C4-2B (cell line): ENCODE measurements around the gene RNF130.

Source experiments
- H3K27ac ChIP-seq: fragments of 450-650 bp; 2 replicates; pipeline ENCODE4 v1.5.1; 2017
- ZFX ChIP-seq: fragments of 450-650 bp; IDR thresholded peaks from 2 replicates; pipeline ENCODE4 v1.6.1; 2017
- TF ChIP-seq, protein P1 (sequence below): fragments of 450-650 bp; conservative IDR thresholded peaks from 2 replicates; pipeline ENCODE4 v1.5.1; 2017; ENCODE audit warnings: mild to moderate bottlenecking

The RNF130 gene

DNA sequence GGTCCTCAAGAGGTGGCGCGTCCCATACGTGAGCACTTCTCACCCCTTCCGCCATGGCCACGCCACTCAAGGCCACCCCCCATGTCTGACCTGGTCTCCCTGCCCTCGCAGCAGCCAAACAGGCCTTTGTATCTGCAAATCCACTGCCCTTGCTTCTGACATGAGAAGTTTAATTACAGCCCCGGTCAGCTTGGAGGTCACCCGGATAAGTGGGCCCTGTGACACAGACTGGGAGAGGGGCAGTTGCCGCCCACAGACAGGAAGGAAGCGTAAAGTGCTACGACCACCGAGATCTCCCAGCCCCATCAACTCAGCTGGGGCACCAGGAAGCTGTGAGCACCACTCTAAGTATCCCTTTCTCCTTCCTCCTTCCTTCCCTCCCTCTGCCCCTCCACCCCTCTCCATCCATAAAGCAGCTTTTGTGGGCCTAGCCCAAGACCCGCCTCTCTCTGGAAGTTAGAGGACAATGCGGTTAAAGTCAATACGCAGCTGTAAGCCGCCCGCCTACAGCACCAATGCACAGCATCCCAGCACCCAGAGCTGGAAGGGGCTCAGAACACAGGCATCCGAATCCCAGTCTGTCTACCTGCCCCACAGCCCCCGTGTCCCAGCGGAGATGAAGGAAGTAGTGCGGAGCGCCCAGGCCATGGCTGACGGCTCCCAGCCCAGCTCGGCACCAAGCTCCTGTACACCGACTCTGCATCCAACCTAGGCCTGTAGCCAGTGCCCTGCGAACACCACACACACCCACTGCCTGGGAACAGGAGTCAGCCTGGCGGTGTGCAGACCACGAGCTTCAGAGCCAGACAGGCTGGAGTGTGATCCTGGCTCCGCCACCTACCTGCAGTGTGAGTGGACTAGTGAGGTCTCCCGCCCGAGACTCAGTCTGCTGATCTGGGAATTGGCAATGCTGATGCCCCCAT lies 44.8 kb upstream of the RNF130 start:
- no peak overlapping the region for H3K27ac ChIP-seq
- no peak for TF ChIP-seq ZFX
- TF ChIP-seq, protein P1, sequence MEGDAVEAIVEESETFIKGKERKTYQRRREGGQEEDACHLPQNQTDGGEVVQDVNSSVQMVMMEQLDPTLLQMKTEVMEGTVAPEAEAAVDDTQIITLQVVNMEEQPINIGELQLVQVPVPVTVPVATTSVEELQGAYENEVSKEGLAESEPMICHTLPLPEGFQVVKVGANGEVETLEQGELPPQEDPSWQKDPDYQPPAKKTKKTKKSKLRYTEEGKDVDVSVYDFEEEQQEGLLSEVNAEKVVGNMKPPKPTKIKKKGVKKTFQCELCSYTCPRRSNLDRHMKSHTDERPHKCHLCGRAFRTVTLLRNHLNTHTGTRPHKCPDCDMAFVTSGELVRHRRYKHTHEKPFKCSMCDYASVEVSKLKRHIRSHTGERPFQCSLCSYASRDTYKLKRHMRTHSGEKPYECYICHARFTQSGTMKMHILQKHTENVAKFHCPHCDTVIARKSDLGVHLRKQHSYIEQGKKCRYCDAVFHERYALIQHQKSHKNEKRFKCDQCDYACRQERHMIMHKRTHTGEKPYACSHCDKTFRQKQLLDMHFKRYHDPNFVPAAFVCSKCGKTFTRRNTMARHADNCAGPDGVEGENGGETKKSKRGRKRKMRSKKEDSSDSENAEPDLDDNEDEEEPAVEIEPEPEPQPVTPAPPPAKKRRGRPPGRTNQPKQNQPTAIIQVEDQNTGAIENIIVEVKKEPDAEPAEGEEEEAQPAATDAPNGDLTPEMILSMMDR, result no peak

DNA sequence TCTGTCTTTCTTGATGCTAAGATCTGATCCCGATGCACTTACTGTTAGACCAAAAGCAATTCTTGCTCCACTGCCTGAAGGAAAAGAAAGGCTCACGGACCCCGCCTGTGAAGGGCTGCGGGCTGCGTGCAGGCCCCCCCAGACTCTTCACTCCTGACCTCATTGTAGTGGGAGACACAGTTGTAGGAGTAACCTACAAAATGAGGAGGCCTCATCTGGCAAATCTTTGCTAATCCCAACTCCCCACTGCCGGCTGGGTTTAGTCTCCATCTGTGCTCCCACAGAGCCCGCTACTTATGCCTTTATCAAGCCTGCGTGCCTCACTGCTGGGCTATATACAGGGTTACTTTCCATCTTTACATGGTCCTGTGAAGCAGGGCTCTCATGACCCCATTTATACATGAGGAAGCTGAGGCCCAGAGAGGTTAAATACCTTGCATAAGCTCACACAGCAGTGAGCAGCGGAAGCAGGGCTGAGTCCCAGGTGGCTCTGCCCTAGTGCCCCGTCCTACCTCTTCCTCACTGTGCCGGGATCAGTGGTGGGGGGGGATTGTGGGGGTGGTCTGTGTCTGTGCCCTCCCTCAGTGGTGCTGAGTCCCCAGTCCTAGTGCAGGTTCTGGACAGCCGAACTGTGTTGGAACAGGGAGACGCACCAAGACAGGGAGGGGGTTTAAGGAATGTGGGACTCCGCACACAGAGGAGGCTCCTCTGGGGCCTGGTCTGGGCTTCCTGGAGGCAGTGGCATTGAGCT lies 43.9 kb upstream of the RNF130 start:
- no peak overlapping the region for H3K27ac ChIP-seq
- TF ChIP-seq ZFX, result no peak
- TF ChIP-seq, protein P1, result no peak

DNA sequence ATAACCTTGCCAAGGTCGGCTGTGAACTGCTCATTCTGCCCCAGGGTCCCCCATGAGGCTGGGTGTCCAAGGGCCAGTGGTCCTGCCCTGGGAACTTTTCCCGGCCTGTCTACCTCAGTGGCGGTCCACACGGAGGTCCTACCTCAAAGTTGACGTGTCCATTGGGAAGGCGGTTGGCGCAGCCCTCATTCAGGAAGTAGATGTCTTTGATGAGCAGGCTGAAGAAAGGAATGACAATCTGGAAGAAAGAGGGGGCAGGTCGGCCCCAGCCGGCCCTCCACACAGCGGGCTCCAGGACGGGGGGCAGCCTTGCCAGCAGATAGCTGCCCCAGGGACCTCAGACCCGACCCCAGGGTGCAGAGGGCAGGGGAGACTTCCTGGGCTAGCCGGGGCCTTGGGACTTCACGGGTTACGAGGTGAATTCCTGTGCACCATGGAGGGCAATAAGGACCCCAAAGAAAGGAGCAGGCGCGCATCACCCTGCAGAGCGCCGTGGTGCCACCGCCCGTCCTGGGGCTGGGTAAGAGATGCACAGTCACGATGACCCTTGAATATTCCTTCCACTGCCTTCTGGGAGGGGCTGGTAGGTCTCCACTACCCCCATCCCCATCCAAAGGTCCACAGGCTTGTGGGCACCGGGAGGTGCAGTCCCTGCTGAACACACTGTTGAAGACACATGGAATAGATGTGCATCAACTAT lies 42.9 kb upstream of the RNF130 start:
- H3K27ac ChIP-seq, result no peak overlapping the region
- TF ChIP-seq, protein P1, result no peak
- no peak for TF ChIP-seq ZFX

DNA sequence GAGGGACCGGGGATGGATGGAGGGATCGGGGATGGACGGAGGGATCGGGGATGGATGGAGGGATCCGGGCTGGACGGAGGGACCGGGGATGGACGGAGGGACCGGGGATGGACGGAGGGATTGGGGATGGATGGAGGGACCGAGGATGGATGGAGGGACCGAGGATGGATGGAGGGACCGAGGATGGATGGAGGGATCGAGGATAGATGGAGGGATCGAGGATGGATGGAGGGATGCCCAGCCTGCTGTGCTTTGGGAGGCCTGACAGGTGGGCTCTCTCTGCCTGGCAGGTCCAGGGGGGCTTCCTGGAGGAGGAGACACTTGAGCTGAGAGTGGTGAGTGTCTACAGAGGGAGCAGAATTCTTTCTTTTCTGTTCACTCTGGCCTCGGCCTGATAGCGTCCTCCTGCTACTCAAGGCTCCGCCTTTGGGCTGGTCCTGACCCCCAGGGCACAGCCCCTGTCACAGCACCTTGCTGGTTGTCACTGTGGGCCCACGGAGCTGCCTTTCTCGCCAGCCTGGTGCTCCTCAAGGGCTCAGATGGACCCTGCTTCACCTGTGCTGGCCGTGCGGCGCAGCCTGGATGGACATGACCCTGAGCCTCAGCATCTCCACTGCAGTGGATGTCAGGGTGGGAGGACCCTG lies 42.2 kb upstream of the RNF130 start:
- no peak overlapping the region for H3K27ac ChIP-seq
- TF ChIP-seq, protein P1, result no peak
- no peak for TF ChIP-seq ZFX

DNA sequence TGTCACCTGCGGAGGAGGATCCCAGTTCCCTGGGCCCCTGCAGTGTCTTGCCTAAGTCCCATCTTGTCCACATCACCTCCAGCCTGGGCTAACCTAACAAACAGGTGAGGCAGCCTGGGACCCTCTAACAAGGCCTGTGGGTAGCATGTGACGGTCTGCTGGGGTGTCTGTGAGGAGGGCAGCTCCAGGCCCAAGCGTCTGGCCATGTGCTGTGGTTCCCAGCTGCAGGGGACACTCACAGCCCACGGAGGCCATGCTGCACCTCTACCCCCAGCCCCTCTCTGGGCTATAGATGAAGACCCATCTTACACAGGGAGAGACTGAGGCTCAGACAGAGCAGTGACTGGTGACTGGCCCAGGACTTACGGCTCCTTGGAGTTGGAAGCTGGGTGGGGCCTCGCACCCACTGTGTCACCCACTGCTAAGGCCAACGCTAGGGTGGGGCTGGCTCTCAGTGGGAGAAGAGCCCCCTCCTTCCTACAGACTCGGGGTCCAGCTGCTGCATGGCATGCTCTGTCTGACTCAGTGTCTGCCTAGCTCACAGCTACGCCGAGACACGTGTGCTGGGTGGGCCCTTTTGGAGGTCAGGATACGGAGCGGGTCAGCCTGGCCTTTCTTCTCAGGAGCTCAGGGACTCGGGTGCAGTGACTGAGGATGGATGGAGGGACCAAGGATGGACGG lies 40.8 kb upstream of the RNF130 start:
- no peak overlapping the region for H3K27ac ChIP-seq
- no peak for TF ChIP-seq ZFX
- TF ChIP-seq, protein P1, result no peak

DNA sequence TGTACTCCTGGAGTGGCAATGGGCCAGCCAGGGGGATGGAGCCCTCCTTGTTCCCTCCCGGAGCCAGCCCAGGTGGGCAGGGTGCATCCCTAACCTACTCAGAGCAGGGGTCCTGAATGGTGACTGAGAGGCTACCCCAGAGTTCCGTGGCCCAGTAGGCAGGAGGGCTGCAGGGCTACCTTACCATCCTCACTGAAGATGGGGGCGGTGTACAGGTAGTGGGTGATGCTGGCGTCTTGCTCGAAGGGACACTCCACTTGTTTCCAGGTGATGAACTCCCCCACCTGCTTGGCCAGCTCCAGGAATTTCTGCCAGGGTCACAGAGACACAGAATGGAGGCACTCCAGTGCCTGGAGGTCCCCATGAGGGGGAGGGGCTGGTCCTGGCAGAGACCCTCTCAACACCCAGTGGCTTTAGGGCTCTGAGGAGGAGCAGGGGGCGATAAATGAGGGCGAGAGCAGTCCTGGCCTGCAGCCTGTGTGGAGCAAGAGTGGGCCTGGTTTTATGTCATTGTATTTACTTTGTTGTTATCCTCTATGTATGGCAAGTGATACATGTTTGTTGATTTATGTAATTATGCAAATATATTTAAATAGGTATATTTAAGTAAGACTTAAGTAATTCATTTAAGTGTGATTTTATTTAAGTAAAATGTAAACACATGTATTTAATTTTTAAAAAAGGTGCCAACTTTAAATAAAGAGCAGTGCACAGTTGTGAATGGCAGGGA lies 39.9 kb upstream of the RNF130 start:
- no peak overlapping the region for H3K27ac ChIP-seq
- TF ChIP-seq ZFX, result no peak
- TF ChIP-seq, protein P1, result no peak
